ENCODE measurements around the gene SPSB2. TPM values are rescaled to one million over a fixed set of nuclear protein-coding genes. Genes with fewer than 3 reads are reported as not detected.

The SPSB2 gene
- total RNA-seq, 4 donors from 2014 or later = 4.5 to 21.0 (median 8.2) TPM

DNA sequence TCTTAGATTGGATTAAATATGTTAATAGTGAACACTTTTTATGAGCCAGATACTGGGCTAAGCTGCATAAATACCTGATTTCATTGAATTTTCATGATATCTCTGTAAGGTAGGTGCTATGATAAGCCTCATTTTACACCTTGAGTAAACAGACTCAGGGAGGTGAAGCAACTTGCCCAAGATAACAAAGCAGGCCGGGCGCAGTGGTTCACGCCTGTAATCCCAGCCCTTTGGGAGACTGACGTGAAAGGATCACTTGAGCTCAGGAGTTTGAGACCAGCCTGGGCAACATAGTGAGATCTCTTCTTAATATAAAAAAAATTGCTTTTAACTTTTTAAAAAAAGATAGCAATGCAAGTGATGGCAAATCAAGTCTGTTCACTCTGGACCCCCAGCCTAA, 31.0 kb downstream of the SPSB2 start:
- WGBS, 2 donors (ENCODE audit: low coverage in 1 of 2) = 69% methylated on average over 4 of the region's 4 CpGs; no CpG with 5 or more reads in 1 of the 2 donors
- no peaks in the 10 kb centered on the region for H3K36me3 ChIP-seq

GRCh38 chr12:6840761-6841515, 32.2 kb downstream of the SPSB2 start, which contains the start of gene GNB3:
GNB3 (plus strand) TSS chr12:6840925; CDS start chr12:6841288, 363 bp downstream.
- no peak for DNase-seq
- H3K9me3 ChIP-seq = no peaks in the 10 kb centered on the region
- in situ Hi-C loops (cut with MboI; ENCODE audit: low pct_ligation_motif_present in 1 of 4, low pct_unique_long_range_greater_than_20kb in 1 of 4, low sequenced_read_pairs in 3 of 4) = loop anchor here in 2 of 4 donors (25.0 kb wide), 1 partner anchor 104 kb away; no protein-coding TSS in a partner anchor
- no peaks in the 10 kb centered on the region for H3K36me3 ChIP-seq
- 80% methylated on average over 20 of the region's 24 CpGs; no CpG with 5 or more reads in 1 of the 2 donors for WGBS, 2 donors (ENCODE audit: low coverage in 1 of 2)
- H3K27ac ChIP-seq = peak within 1 kb of the TSS in 2 of 4 donors; percentile 16 to 46
- no peaks in the 10 kb centered on the region for H3K4me1 ChIP-seq
- no peaks in the 10 kb centered on the region for H3K27me3 ChIP-seq
- no peak for TF ChIP-seq EP300 (IDR thresholded peaks at IDR 0.05; ENCODE audit: low read depth)
- intact Hi-C loops (cut with DNase I; ENCODE audit: low total_unique reads) = no loop called here
- H3K4me3 ChIP-seq = no peak within 1 kb of the TSS

More for the DNA sequence above, 31.0 kb downstream of the SPSB2 start:
- no peak for DNase-seq
- H3K4me1 ChIP-seq = no peaks in the 10 kb centered on the region
- no peaks in the 10 kb centered on the region for H3K27me3 ChIP-seq
- no peak overlapping the region for H3K27ac ChIP-seq
- H3K9me3 ChIP-seq = no peaks in the 10 kb centered on the region
- TF ChIP-seq EP300 (IDR thresholded peaks at IDR 0.05; ENCODE audit: low read depth) = no peak
- no peak for TF ChIP-seq POLR2A (IDR thresholded peaks at IDR 0.05)
- no peak for TF ChIP-seq POLR2AphosphoS5 (IDR thresholded peaks at IDR 0.05)
- TF ChIP-seq, protein P1, sequence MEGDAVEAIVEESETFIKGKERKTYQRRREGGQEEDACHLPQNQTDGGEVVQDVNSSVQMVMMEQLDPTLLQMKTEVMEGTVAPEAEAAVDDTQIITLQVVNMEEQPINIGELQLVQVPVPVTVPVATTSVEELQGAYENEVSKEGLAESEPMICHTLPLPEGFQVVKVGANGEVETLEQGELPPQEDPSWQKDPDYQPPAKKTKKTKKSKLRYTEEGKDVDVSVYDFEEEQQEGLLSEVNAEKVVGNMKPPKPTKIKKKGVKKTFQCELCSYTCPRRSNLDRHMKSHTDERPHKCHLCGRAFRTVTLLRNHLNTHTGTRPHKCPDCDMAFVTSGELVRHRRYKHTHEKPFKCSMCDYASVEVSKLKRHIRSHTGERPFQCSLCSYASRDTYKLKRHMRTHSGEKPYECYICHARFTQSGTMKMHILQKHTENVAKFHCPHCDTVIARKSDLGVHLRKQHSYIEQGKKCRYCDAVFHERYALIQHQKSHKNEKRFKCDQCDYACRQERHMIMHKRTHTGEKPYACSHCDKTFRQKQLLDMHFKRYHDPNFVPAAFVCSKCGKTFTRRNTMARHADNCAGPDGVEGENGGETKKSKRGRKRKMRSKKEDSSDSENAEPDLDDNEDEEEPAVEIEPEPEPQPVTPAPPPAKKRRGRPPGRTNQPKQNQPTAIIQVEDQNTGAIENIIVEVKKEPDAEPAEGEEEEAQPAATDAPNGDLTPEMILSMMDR (IDR thresholded peaks at IDR 0.05) = no peak
- intact Hi-C loops (cut with DNase I; ENCODE audit: low total_unique reads) (no loop called here), in situ Hi-C loops (cut with MboI; ENCODE audit: low pct_ligation_motif_present in 1 of 4, low pct_unique_long_range_greater_than_20kb in 1 of 4, low sequenced_read_pairs in 3 of 4) (loop anchor here in 2 of 4 donors (25.0 kb wide), 1 partner anchor 105 kb away; no protein-coding TSS in a partner anchor)
- H3K4me3 ChIP-seq = no peak overlapping the region

DNA sequence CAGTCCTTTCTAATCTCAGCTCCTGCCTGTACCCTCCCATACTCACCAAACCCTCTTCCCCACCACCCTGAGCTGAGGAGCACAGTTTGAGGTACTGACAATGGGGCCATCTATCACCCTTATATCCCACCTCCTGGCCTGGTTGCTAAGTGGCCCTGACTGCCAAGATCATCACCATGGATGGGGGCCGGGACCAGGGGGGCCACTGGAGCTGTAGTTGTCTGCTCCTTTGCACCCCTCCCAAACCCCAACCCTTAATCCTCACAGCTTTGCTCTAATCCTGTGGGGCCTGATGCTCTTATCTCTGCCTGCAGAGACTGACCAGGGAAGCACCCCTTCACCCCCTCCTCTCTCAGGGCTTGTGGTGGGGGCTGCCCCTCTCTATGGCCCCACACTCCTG, 32.8 kb downstream of the SPSB2 start:
- 73% methylated on average over 1 of the region's 1 CpG; no CpG with 5 or more reads in 1 of the 2 donors for WGBS, 2 donors (ENCODE audit: low coverage in 1 of 2)
- intact Hi-C loops (cut with DNase I; ENCODE audit: low total_unique reads) (no loop called here), in situ Hi-C loops (cut with MboI; ENCODE audit: low pct_ligation_motif_present in 1 of 4, low pct_unique_long_range_greater_than_20kb in 1 of 4, low sequenced_read_pairs in 3 of 4) (loop anchor here in 2 of 4 donors (25.0 kb wide), 1 partner anchor 103 kb away; no protein-coding TSS in a partner anchor)
- TF ChIP-seq, protein P1 (IDR thresholded peaks at IDR 0.05) = no peak
- TF ChIP-seq POLR2A (IDR thresholded peaks at IDR 0.05) = no peak
- no peak for TF ChIP-seq POLR2AphosphoS5 (IDR thresholded peaks at IDR 0.05)
- TF ChIP-seq EP300 (IDR thresholded peaks at IDR 0.05; ENCODE audit: low read depth) = no peak
- Histone ChIP-seq H3K9me3 (no peaks in the 10 kb centered on the region), H3K4me1 (no peaks in the 10 kb centered on the region), H3K36me3 (no peaks in the 10 kb centered on the region), H3K27me3 (no peaks in the 10 kb centered on the region), H3K27ac (peak overlapping the region in 2 of 4 donors; percentile 16 to 46), H3K4me3 (no peak overlapping the region)
- DNase-seq = no peak

GRCh38 chr12:6839482-6840201, 33.5 kb downstream of the SPSB2 start:
- Histone ChIP-seq H3K9me3 (no peaks in the 10 kb centered on the region), H3K36me3 (no peaks in the 10 kb centered on the region), H3K4me3 (no peak overlapping the region), H3K27me3 (no peaks in the 10 kb centered on the region), H3K4me1 (no peaks in the 10 kb centered on the region), H3K27ac (peak overlapping the region in 2 of 4 donors; percentile 16 to 46)
- intact Hi-C loops (cut with DNase I; ENCODE audit: low total_unique reads) = no loop called here
- in situ Hi-C loops (cut with MboI; ENCODE audit: low pct_ligation_motif_present in 1 of 4, low pct_unique_long_range_greater_than_20kb in 1 of 4, low sequenced_read_pairs in 3 of 4) = loop anchor here in 2 of 4 donors (25.0 kb wide), 1 partner anchor 102 kb away; no protein-coding TSS in a partner anchor
- TF ChIP-seq POLR2A (IDR thresholded peaks at IDR 0.05) (no peak), EP300 (IDR thresholded peaks at IDR 0.05; ENCODE audit: low read depth) (no peak), POLR2AphosphoS5 (IDR thresholded peaks at IDR 0.05) (no peak)
- TF ChIP-seq, protein P1 (IDR thresholded peaks at IDR 0.05) = no peak
- peak; percentile 77 for DNase-seq
- WGBS, 2 donors (ENCODE audit: low coverage in 1 of 2) = 69 to 71% methylated on average over 4 to 10 of the region's 10 CpGs
